ENCODE results near the gene BPIFB6.

Gene BPIFB6

DNA sequence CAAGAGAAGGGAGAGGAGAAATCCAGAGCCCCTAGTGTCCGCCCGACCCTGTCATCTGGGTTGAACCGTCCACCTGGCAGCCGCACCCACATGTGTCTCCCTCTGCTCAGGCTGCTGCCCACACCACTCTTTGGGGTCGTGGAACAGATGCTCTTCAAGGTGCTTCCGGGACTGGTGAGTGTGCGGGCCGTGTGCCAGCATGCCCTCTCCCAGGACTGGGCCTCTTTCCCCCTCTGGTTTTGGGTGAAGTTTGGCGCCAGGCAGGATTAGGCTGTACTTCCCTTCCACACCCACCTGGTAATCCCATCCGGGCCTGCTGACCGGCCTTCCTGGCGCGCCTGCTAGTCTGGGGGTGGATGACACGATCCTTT, 30.2 kb downstream of the BPIFB6 start:
- no peak overlapping the region for H4K91ac ChIP-seq (ENCODE audit: low read depth, low read length)
- no CpG with 5 or more reads among the region's 14 CpGs for WGBS (ENCODE audit: extremely low coverage, insufficient coverage, insufficient read length)
- no peaks in the 10 kb centered on the region for H3K27me3 ChIP-seq (ENCODE audit: insufficient read depth, low read length)

DNA sequence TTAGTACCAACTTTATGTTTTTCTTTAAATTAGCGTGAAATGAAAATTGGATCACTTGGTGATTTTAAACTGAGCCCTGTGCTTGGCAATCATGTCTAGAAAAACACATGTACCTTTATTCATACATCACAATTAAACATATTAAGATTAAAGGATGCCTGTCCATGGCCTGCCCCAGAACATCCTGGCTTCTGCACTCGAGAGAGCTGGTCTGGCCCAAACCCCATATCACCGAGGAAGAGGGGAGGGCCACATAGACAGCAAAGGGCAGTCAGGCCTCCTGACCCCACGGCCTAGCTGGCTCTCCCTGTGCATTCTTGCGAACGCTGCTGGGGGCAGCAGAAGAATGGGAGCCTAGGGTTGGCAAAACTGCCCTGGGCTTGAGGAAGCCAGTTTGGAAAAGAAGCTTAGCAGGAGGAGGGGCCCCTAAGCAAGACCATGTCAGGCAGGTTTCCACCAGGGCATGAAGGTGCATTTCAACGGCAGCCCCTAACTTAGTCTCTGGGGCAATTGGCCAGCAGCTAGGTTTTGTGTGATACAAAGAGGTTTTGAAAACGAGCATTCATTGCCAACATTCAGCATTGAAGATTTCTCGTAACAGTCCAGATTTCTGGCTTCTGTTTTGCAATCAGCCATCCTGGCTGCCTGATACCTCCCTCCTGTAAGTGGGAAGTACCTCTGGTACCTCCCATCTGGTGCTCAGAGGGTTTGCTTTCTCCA, 30.8 kb downstream of the BPIFB6 start:
- WGBS (ENCODE audit: extremely low coverage, insufficient coverage, insufficient read length), result no CpG with 5 or more reads among the region's 9 CpGs
- Histone ChIP-seq H3K79me2 (ENCODE audit: control insufficient read depth, insufficient read depth, low read length, poor library complexity) (no peaks in the 10 kb centered on the region), H2BK12ac (ENCODE audit: low read length) (no peak overlapping the region), H3K4ac (ENCODE audit: low read depth, low read length) (no peak overlapping the region), H3K4me2 (ENCODE audit: low read length) (no peak overlapping the region), H3K23ac (ENCODE audit: low read length) (no peak overlapping the region), H4K91ac (ENCODE audit: low read depth, low read length) (no peak overlapping the region), H3K9ac (ENCODE audit: low read length) (no peak overlapping the region), H4K8ac (ENCODE audit: low read depth, low read length) (no peak overlapping the region), H2BK5ac (ENCODE audit: low read depth, low read length, poor library complexity) (no peak overlapping the region), H3K18ac (ENCODE audit: low read length) (no peak overlapping the region), H4K12ac (ENCODE audit: low read depth, low read length) (no peak overlapping the region), H3K9me3 (ENCODE audit: insufficient read depth, low read depth, low read length) (no peaks in the 10 kb centered on the region), H2AK5ac (ENCODE audit: low read length) (no peak overlapping the region), H2BK120ac (ENCODE audit: insufficient read depth, low read length, poor library complexity) (no peak overlapping the region), H3K27me3 (ENCODE audit: insufficient read depth, low read length) (no peaks in the 10 kb centered on the region), H3K4me1 (ENCODE audit: control insufficient read depth in 1 of 2, insufficient read depth in 2 of 2, low read length in 2 of 2) (no peaks in the 10 kb centered on the region), H3K79me1 (ENCODE audit: low read length) (no peaks in the 10 kb centered on the region), H3K36me3 (ENCODE audit: control insufficient read depth in 1 of 2, insufficient read depth in 2 of 2, low read length in 2 of 2) (no peaks in the 10 kb centered on the region), H3K14ac (ENCODE audit: low read length) (no peak overlapping the region), H2AFZ (ENCODE audit: insufficient read depth, low read length, poor library complexity) (no peak overlapping the region), H3K4me3 (ENCODE audit: low read depth, low read length) (no peak overlapping the region), H3K27ac (ENCODE audit: low read depth, low read length) (no peak overlapping the region)
- DNase-seq, result no peak

More for the DNA sequence above, 30.2 kb downstream of the BPIFB6 start:
- Histone ChIP-seq H2BK5ac (ENCODE audit: low read depth, low read length, poor library complexity) (no peak overlapping the region), H3K79me2 (ENCODE audit: control insufficient read depth, insufficient read depth, low read length, poor library complexity) (no peaks in the 10 kb centered on the region), H2AK5ac (ENCODE audit: low read length) (no peak overlapping the region), H3K9ac (ENCODE audit: low read length) (no peak overlapping the region), H3K4me2 (ENCODE audit: low read length) (no peak overlapping the region), H3K4ac (ENCODE audit: low read depth, low read length) (no peak overlapping the region), H3K14ac (ENCODE audit: low read length) (no peak overlapping the region), H3K18ac (ENCODE audit: low read length) (no peak overlapping the region), H3K4me1 (ENCODE audit: control insufficient read depth in 1 of 2, insufficient read depth in 2 of 2, low read length in 2 of 2) (no peaks in the 10 kb centered on the region), H4K8ac (ENCODE audit: low read depth, low read length) (no peak overlapping the region), H3K36me3 (ENCODE audit: control insufficient read depth in 1 of 2, insufficient read depth in 2 of 2, low read length in 2 of 2) (no peaks in the 10 kb centered on the region), H3K27ac (ENCODE audit: low read depth, low read length) (no peak overlapping the region), H3K23ac (ENCODE audit: low read length) (no peak overlapping the region), H2BK120ac (ENCODE audit: insufficient read depth, low read length, poor library complexity) (no peak overlapping the region), H4K12ac (ENCODE audit: low read depth, low read length) (no peak overlapping the region), H2BK12ac (ENCODE audit: low read length) (no peak overlapping the region), H3K79me1 (ENCODE audit: low read length) (no peaks in the 10 kb centered on the region), H3K4me3 (ENCODE audit: low read depth, low read length) (no peak overlapping the region), H3K9me3 (ENCODE audit: insufficient read depth, low read depth, low read length) (no peaks in the 10 kb centered on the region), H2AFZ (ENCODE audit: insufficient read depth, low read length, poor library complexity) (no peak overlapping the region)
- no peak for DNase-seq

DNA sequence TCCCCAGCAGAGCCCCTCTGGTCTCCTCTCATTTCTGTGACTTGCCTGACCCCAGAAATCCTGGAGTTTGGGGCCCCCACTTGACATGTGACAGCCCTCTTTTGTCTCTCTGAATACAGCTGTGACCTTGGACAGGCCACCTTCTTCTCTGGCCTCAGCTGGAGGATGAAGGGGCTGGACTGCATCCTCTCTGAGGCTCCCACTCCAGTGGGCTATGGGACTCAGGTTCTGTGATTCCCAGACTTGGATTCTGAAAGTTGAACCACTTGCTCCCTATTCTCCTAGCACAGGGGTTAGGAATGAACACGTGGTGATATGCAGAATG, 31.3 kb downstream of the BPIFB6 start:
- no peak overlapping the region for H3K4me3 ChIP-seq (ENCODE audit: low read depth, low read length)
- no peak overlapping the region for H2AK5ac ChIP-seq (ENCODE audit: low read length)
- H3K9ac ChIP-seq (ENCODE audit: low read length), result no peak overlapping the region

DNA sequence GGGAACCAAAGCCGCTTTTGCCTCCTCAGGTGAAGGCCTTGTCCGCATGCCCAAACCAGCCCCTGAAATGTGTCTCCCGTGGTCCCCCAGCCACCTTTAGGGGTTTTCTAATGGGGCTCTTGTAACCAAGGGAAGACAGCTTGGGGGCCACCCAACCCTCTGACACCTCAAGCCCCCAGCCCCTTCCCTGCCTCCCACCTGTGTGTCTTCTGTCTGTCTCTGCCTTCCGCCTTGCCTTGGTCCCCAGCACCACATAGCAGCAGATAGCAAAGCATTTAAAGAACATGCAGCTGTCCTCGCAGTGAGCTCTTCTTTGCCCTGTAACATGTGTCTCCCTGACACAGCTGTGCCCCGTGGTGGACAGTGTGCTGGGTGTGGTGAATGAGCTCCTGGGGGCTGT, 31.8 kb downstream of the BPIFB6 start:
- H3K14ac ChIP-seq (ENCODE audit: low read length), result no peak overlapping the region
- no peak overlapping the region for H3K4me3 ChIP-seq (ENCODE audit: low read depth, low read length)
- H3K18ac ChIP-seq (ENCODE audit: low read length), result no peak overlapping the region
- no peak overlapping the region for H3K27ac ChIP-seq (ENCODE audit: low read depth, low read length)
- no peaks in the 10 kb centered on the region for H3K79me1 ChIP-seq (ENCODE audit: low read length)
- no peak overlapping the region for H2BK12ac ChIP-seq (ENCODE audit: low read length)
- H3K4me2 ChIP-seq (ENCODE audit: low read length), result no peak overlapping the region
- no peaks in the 10 kb centered on the region for H3K9me3 ChIP-seq (ENCODE audit: insufficient read depth, low read depth, low read length)
- no peak overlapping the region for H4K12ac ChIP-seq (ENCODE audit: low read depth, low read length)
- H2BK5ac ChIP-seq (ENCODE audit: low read depth, low read length, poor library complexity), result no peak overlapping the region
- no peak overlapping the region for H3K9ac ChIP-seq (ENCODE audit: low read length)
- H4K8ac ChIP-seq (ENCODE audit: low read depth, low read length), result no peak overlapping the region
- no peak overlapping the region for H2AK5ac ChIP-seq (ENCODE audit: low read length)
- no peak overlapping the region for H4K91ac ChIP-seq (ENCODE audit: low read depth, low read length)
- no peak overlapping the region for H2AFZ ChIP-seq (ENCODE audit: insufficient read depth, low read length, poor library complexity)
- WGBS (ENCODE audit: extremely low coverage, insufficient coverage, insufficient read length), result no CpG with 5 or more reads among the region's 6 CpGs
- no peak for DNase-seq
- no peak overlapping the region for H2BK120ac ChIP-seq (ENCODE audit: insufficient read depth, low read length, poor library complexity)
- H3K27me3 ChIP-seq (ENCODE audit: insufficient read depth, low read length), result no peaks in the 10 kb centered on the region
- no peaks in the 10 kb centered on the region for H3K36me3 ChIP-seq (ENCODE audit: control insufficient read depth in 1 of 2, insufficient read depth in 2 of 2, low read length in 2 of 2)
- no peaks in the 10 kb centered on the region for H3K4me1 ChIP-seq (ENCODE audit: control insufficient read depth in 1 of 2, insufficient read depth in 2 of 2, low read length in 2 of 2)
- no peak overlapping the region for H3K23ac ChIP-seq (ENCODE audit: low read length)
- H3K79me2 ChIP-seq (ENCODE audit: control insufficient read depth, insufficient read depth, low read length, poor library complexity), result no peaks in the 10 kb centered on the region
- H3K4ac ChIP-seq (ENCODE audit: low read depth, low read length), result no peak overlapping the region

More for the DNA sequence above, 31.3 kb downstream of the BPIFB6 start:
- WGBS (ENCODE audit: extremely low coverage, insufficient coverage, insufficient read length), result no CpG with 5 or more reads among the region's 1 CpG
- no peak for DNase-seq
- no peaks in the 10 kb centered on the region for H3K4me1 ChIP-seq (ENCODE audit: control insufficient read depth in 1 of 2, insufficient read depth in 2 of 2, low read length in 2 of 2)
- H3K27ac ChIP-seq (ENCODE audit: low read depth, low read length), result no peak overlapping the region
- no peak overlapping the region for H3K18ac ChIP-seq (ENCODE audit: low read length)
- no peak overlapping the region for H3K4me2 ChIP-seq (ENCODE audit: low read length)
- H3K14ac ChIP-seq (ENCODE audit: low read length), result no peak overlapping the region
- H4K91ac ChIP-seq (ENCODE audit: low read depth, low read length), result no peak overlapping the region
- no peak overlapping the region for H3K23ac ChIP-seq (ENCODE audit: low read length)
- H4K8ac ChIP-seq (ENCODE audit: low read depth, low read length), result no peak overlapping the region
- no peak overlapping the region for H4K12ac ChIP-seq (ENCODE audit: low read depth, low read length)
- no peak overlapping the region for H2BK120ac ChIP-seq (ENCODE audit: insufficient read depth, low read length, poor library complexity)
- H3K79me1 ChIP-seq (ENCODE audit: low read length), result no peaks in the 10 kb centered on the region
- H3K27me3 ChIP-seq (ENCODE audit: insufficient read depth, low read length), result no peaks in the 10 kb centered on the region
- no peaks in the 10 kb centered on the region for H3K79me2 ChIP-seq (ENCODE audit: control insufficient read depth, insufficient read depth, low read length, poor library complexity)
- H2BK5ac ChIP-seq (ENCODE audit: low read depth, low read length, poor library complexity), result no peak overlapping the region
- H2BK12ac ChIP-seq (ENCODE audit: low read length), result no peak overlapping the region
- no peak overlapping the region for H2AFZ ChIP-seq (ENCODE audit: insufficient read depth, low read length, poor library complexity)
- H3K4ac ChIP-seq (ENCODE audit: low read depth, low read length), result no peak overlapping the region
- no peaks in the 10 kb centered on the region for H3K9me3 ChIP-seq (ENCODE audit: insufficient read depth, low read depth, low read length)
- no peaks in the 10 kb centered on the region for H3K36me3 ChIP-seq (ENCODE audit: control insufficient read depth in 1 of 2, insufficient read depth in 2 of 2, low read length in 2 of 2)
